NT2/D1 (cell line): ENCODE results near the gene SAFB.

Experiments used
- DNase-seq: peaks from one replicate; pipeline ENCODE4 v3.0.0-alpha.2; 2011; ENCODE audit warnings: low read depth, low spot score
- H3K27me3 ChIP-seq: 2 replicates; pipeline ENCODE4 v1.6.0; 2011; ENCODE audit warnings: mild to moderate bottlenecking; ENCODE audit not compliant: insufficient read length, insufficient read depth
- H3K36me3 ChIP-seq: 2 replicates; pipeline ENCODE4 v1.6.1; 2011; ENCODE audit warnings: mild to moderate bottlenecking, low read length, mixed read lengths; ENCODE audit not compliant: insufficient read depth, insufficient read length
- H3K4me1 ChIP-seq: 2 replicates; pipeline ENCODE4 v1.5.1; 2011; ENCODE audit not compliant: insufficient read depth, insufficient read length
- H3K4me3 ChIP-seq: 2 replicates; pipeline ENCODE4 v1.5.1; 2011; ENCODE audit warnings: low read depth; ENCODE audit not compliant: insufficient read length
- H3K9ac ChIP-seq: 2 replicates; pipeline ENCODE4 v1.6.0; 2011; ENCODE audit warnings: low read depth; ENCODE audit not compliant: insufficient read length
- H3K9me3 ChIP-seq: 2 replicates; pipeline ENCODE4 v1.5.1; 2011; ENCODE audit warnings: mild to moderate bottlenecking, low read length; ENCODE audit not compliant: insufficient read depth
- SUZ12 ChIP-seq: IDR thresholded peaks from 2 replicates; pipeline ENCODE4 v1.6.1; 2011; ENCODE audit not compliant: insufficient read length, insufficient read depth; ENCODE audit errors: extremely low read depth
- YY1 ChIP-seq: IDR thresholded peaks from 2 replicates; pipeline ENCODE4 v1.6.1; 2011; ENCODE audit not compliant: insufficient read length, insufficient read depth
- ZNF274 ChIP-seq: IDR thresholded peaks from 2 replicates; pipeline ENCODE4 v1.6.1; 2011; ENCODE audit warnings: mild to moderate bottlenecking, low read depth, low read length

Gene SAFB

GRCh38 chr19:5641171-5641570 is 18.3 kb downstream of the SAFB start:
- no peak overlapping the region for H3K9ac ChIP-seq
- H3K9me3 ChIP-seq, result no peaks in the 10 kb centered on the region
- no peak for DNase-seq
- no peaks in the 10 kb centered on the region for H3K4me1 ChIP-seq
- H3K27me3 ChIP-seq, result no peaks in the 10 kb centered on the region
- no peak overlapping the region for H3K4me3 ChIP-seq
- TF ChIP-seq YY1 (no peak), SUZ12 (no peak), ZNF274 (no peak)
- peaks cover 72% of the 10 kb centered on the region for H3K36me3 ChIP-seq

- Histone ChIP-seq H3K4me1 (no peaks in the 10 kb centered on the region), H3K9ac (no peak overlapping the region), H3K9me3 (no peaks in the 10 kb centered on the region), H3K4me3 (no peak overlapping the region), H3K36me3 (peaks cover 76% of the 10 kb centered on the region), H3K27me3 (no peaks in the 10 kb centered on the region)
- no peak for DNase-seq
- TF ChIP-seq YY1 (no peak), ZNF274 (no peak), SUZ12 (no peak)
These were observed 19.3 kb downstream of the SAFB start for GRCh38 chr19:5642204-5642603.

- Histone ChIP-seq H3K4me3 (no peak overlapping the region), H3K36me3 (peaks cover 78% of the 10 kb centered on the region), H3K27me3 (no peaks in the 10 kb centered on the region), H3K9me3 (no peaks in the 10 kb centered on the region), H3K4me1 (no peaks in the 10 kb centered on the region), H3K9ac (no peak overlapping the region)
- TF ChIP-seq ZNF274, result no peak
- no peak for DNase-seq
These were observed 20.2 kb downstream of the SAFB start for GRCh38 chr19:5643060-5643459.

- DNase-seq, result no peak
- Histone ChIP-seq H3K36me3 (peaks cover 84% of the 10 kb centered on the region), H3K9ac (no peak overlapping the region), H3K9me3 (no peaks in the 10 kb centered on the region), H3K4me3 (no peak overlapping the region), H3K27me3 (no peaks in the 10 kb centered on the region), H3K4me1 (no peaks in the 10 kb centered on the region)
- no peak for TF ChIP-seq ZNF274
- TF ChIP-seq YY1, result no peak
- TF ChIP-seq SUZ12, result no peak
These were observed 21.2 kb downstream of the SAFB start for GRCh38 chr19:5644037-5644436.

- no peak for TF ChIP-seq YY1
- no peak for TF ChIP-seq ZNF274
- TF ChIP-seq SUZ12, result no peak
- H3K9me3 ChIP-seq, result no peaks in the 10 kb centered on the region
- peaks cover 86% of the 10 kb centered on the region for H3K36me3 ChIP-seq
- H3K4me1 ChIP-seq, result no peaks in the 10 kb centered on the region
- no peak overlapping the region for H3K9ac ChIP-seq
- no peaks in the 10 kb centered on the region for H3K27me3 ChIP-seq
- no peak for DNase-seq
- no peak overlapping the region for H3K4me3 ChIP-seq
These were observed 22.5 kb downstream of the SAFB start for GRCh38 chr19:5645409-5645808.

- Histone ChIP-seq H3K4me3 (no peak overlapping the region), H3K27me3 (no peaks in the 10 kb centered on the region), H3K36me3 (peaks cover 92% of the 10 kb centered on the region), H3K9ac (no peak overlapping the region), H3K9me3 (no peaks in the 10 kb centered on the region), H3K4me1 (no peaks in the 10 kb centered on the region)
- no peak for DNase-seq
- TF ChIP-seq SUZ12, result no peak
- no peak for TF ChIP-seq ZNF274
- TF ChIP-seq YY1, result no peak
These were observed 23.8 kb downstream of the SAFB start for GRCh38 chr19:5646703-5647102.

GRCh38 chr19:5648464-5648863 is 25.6 kb downstream of the SAFB start:
- Histone ChIP-seq H3K9me3 (no peaks in the 10 kb centered on the region), H3K27me3 (no peaks in the 10 kb centered on the region), H3K36me3 (peaks cover 92% of the 10 kb centered on the region)

GRCh38 chr19:5651361-5651760 is 28.5 kb downstream of the SAFB start:
- H3K27me3 ChIP-seq, result no peaks in the 10 kb centered on the region
- H3K4me1 ChIP-seq, result no peaks in the 10 kb centered on the region
- H3K9ac ChIP-seq, result no peak overlapping the region
- H3K4me3 ChIP-seq, result no peak overlapping the region
- TF ChIP-seq SUZ12, result no peak
- DNase-seq, result no peak
- no peaks in the 10 kb centered on the region for H3K9me3 ChIP-seq
- H3K36me3 ChIP-seq, result peaks cover 92% of the 10 kb centered on the region

More at GRCh38 chr19:5648464-5648863, 25.6 kb downstream of the SAFB start:
- no peak overlapping the region for H3K4me3 ChIP-seq
- no peaks in the 10 kb centered on the region for H3K4me1 ChIP-seq
- H3K9ac ChIP-seq, result no peak overlapping the region
- TF ChIP-seq SUZ12 (no peak), ZNF274 (no peak), YY1 (no peak)
- no peak for DNase-seq
